KMS-11 (cell line): ENCODE data around the gene ATP6AP1.

Source experiments
- H2AFZ ChIP-seq: fragments of 200-600 bp; sonication (generic); 2 replicates; pipeline ENCODE4 v1.6.1; 2016; ENCODE audit warnings: antibody characterized with exemption, mixed run types, low read depth
- H3K27ac ChIP-seq: fragments of 200-600 bp; sonication (generic); 2 replicates; pipeline ENCODE4 v1.6.1; 2016; ENCODE audit warnings: mild to moderate bottlenecking, mixed run types
- H3K27me3 ChIP-seq: fragments of 200-600 bp; sonication (generic); 2 replicates; pipeline ENCODE4 v1.6.1; 2017; ENCODE audit warnings: mild to moderate bottlenecking, low read depth, mixed run types, moderate library complexity; ENCODE audit not compliant: insufficient read depth
- H3K36me3 ChIP-seq: fragments of 200-600 bp; sonication (generic); 2 replicates; pipeline ENCODE4 v1.6.1; 2017; ENCODE audit warnings: mild to moderate bottlenecking, mixed run types; ENCODE audit not compliant: insufficient read depth
- H3K4me1 ChIP-seq: fragments of 200-600 bp; sonication (generic); 2 replicates; pipeline ENCODE4 v1.6.1; 2016; ENCODE audit warnings: mild to moderate bottlenecking, low read depth, mixed run types; ENCODE audit not compliant: poor library complexity, severe bottlenecking
- H3K4me2 ChIP-seq: fragments of 200-600 bp; sonication (generic); 2 replicates; pipeline ENCODE4 v1.7.0; 2016; ENCODE audit warnings: mild to moderate bottlenecking, mixed run types
- H3K4me3 ChIP-seq: fragments of 200-600 bp; sonication (generic); IDR thresholded peaks from 2 replicates; pipeline ENCODE4 v1.6.1; 2017; ENCODE audit warnings: low read depth, low read length, mixed read lengths; ENCODE audit not compliant: insufficient read depth
- H3K79me2 ChIP-seq: fragments of 200-600 bp; sonication (generic); 2 replicates; pipeline ENCODE4 v1.6.1; 2016; ENCODE audit warnings: low read depth, mixed run types; ENCODE audit not compliant: insufficient read depth
- H3K9ac ChIP-seq: fragments of 200-600 bp; sonication (generic); 2 replicates; pipeline ENCODE4 v1.6.1; 2016; ENCODE audit warnings: mild to moderate bottlenecking, mixed run types
- H4K20me1 ChIP-seq: fragments of 200-600 bp; sonication (generic); 2 replicates; pipeline ENCODE4 v1.6.1; 2016; ENCODE audit warnings: mild to moderate bottlenecking, mixed run types; ENCODE audit not compliant: insufficient read depth
- TF ChIP-seq, protein P1 (sequence below): fragments of 200-600 bp; sonication (generic); conservative IDR thresholded peaks from 2 replicates; pipeline ENCODE4 v1.6.1; 2017; ENCODE audit warnings: low read depth, mild to moderate bottlenecking, antibody characterized with exemption, low read length, moderate library complexity, mixed read lengths

Gene ATP6AP1

DNA sequence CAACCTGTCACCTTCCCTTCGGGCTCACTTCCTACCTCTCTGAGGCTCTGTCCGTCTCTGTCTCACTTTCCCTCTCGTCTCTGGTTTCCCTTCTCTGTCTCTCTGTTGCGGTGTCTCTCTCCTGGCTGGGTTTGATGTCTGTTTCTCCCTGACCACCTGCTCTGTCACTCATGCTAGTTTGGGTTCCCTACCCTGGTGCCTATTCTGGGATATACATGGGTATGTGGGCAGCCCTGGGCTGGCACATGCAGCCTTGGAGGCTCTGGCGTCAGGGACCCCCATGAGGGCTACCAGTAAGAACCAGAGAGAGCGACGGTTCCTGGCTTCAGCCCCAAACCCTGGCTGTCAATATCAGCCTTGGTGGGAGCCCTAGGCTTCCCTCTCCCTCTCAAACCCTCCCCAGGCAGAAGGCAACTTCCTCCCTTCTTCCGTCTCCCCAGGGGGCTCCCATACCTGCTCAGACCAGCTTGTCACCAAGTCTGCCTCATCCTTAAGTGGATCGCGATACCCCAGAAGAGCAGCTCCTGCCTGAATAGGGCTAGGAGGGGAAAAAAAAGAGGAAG lies 19.7 kb upstream of the ATP6AP1 start:
- Histone ChIP-seq H4K20me1 (no peaks in the 10 kb centered on the region), H3K27me3 (no peaks in the 10 kb centered on the region), H3K27ac (no peak overlapping the region), H3K4me3 (no peak overlapping the region), H3K4me2 (no peak overlapping the region), H3K79me2 (no peaks in the 10 kb centered on the region), H3K36me3 (no peaks in the 10 kb centered on the region), H2AFZ (no peak overlapping the region), H3K4me1 (peaks cover 15% of the 10 kb centered on the region), H3K9ac (no peak overlapping the region)
- TF ChIP-seq, protein P1, sequence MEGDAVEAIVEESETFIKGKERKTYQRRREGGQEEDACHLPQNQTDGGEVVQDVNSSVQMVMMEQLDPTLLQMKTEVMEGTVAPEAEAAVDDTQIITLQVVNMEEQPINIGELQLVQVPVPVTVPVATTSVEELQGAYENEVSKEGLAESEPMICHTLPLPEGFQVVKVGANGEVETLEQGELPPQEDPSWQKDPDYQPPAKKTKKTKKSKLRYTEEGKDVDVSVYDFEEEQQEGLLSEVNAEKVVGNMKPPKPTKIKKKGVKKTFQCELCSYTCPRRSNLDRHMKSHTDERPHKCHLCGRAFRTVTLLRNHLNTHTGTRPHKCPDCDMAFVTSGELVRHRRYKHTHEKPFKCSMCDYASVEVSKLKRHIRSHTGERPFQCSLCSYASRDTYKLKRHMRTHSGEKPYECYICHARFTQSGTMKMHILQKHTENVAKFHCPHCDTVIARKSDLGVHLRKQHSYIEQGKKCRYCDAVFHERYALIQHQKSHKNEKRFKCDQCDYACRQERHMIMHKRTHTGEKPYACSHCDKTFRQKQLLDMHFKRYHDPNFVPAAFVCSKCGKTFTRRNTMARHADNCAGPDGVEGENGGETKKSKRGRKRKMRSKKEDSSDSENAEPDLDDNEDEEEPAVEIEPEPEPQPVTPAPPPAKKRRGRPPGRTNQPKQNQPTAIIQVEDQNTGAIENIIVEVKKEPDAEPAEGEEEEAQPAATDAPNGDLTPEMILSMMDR = no peak

GRCh38 chrX:154409222-154409871 lies 19.1 kb upstream of the ATP6AP1 start, which contains the start of gene DNASE1L1:
Gene DNASE1L1, minus strand, starts transcription at chrX:154409254. Its CDS starts 3,686 bp downstream, at chrX:154405568.
- H2AFZ ChIP-seq = no peak within 1 kb of the TSS
- TF ChIP-seq, protein P1 = no peak
- H3K4me3 ChIP-seq = no peak within 1 kb of the TSS
- no peaks in the 10 kb centered on the region for H4K20me1 ChIP-seq
- no peak within 1 kb of the TSS for H3K4me2 ChIP-seq
- no peaks in the 10 kb centered on the region for H3K79me2 ChIP-seq
- H3K36me3 ChIP-seq = no peaks in the 10 kb centered on the region
- peaks cover 15% of the 10 kb centered on the region for H3K4me1 ChIP-seq
- H3K27me3 ChIP-seq = no peaks in the 10 kb centered on the region
- no peak within 1 kb of the TSS for H3K27ac ChIP-seq
- H3K9ac ChIP-seq = no peak within 1 kb of the TSS

DNA sequence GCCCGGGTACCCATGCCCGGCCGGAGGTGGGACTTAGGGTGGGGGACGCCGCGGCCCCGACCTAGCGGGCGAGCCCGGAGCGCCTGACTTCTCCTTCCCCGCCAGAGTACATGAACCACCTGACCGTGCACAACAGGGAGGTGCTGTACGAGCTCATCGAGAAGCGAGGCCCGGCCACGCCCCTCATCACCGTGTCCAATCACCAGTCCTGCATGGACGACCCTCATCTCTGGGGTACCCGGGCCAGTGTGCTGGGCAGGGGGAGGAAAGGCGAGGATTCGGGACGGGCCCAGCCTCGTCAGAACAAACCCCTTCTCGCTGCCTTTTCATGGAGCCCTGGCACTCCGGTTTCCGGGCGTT lies 16.5 kb upstream of the ATP6AP1 start:
- TF ChIP-seq, protein P1 = no peak
- peaks cover 15% of the 10 kb centered on the region for H3K4me1 ChIP-seq
- H4K20me1 ChIP-seq = no peaks in the 10 kb centered on the region
- peak overlapping the region; percentile 76 for H2AFZ ChIP-seq
- peak overlapping the region; percentile 48 for H3K27ac ChIP-seq
- no peaks in the 10 kb centered on the region for H3K27me3 ChIP-seq
- H3K4me2 ChIP-seq = peak overlapping the region; percentile 55
- H3K9ac ChIP-seq = peak overlapping the region; percentile 70
- H3K4me3 ChIP-seq = no peak overlapping the region
- no peaks in the 10 kb centered on the region for H3K79me2 ChIP-seq
- no peaks in the 10 kb centered on the region for H3K36me3 ChIP-seq

DNA sequence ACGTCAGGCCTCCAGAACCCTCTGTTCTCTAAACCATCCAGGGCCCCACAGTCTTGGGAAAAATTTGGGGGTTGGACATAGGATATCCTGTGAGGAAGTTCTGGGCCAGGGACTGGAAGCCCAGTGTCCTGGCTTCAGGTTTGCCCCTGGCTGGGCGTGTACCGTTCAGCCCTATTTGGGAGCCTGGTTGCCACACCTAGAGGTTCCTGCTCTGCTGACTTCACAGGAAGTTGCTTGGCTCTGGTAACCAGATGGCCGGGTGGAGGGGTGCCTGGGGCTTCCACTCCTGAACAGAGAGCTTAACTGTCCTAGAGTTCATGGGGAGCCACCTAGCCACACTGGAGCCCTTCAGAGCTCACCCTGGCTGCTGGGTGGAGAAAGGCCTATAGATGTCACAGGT lies 16.0 kb upstream of the ATP6AP1 start:
- Histone ChIP-seq H3K27ac (peak overlapping the region; percentile 48), H3K27me3 (no peaks in the 10 kb centered on the region)

More for the DNA sequence above, 16.0 kb upstream of the ATP6AP1 start:
- H3K4me3 ChIP-seq = no peak overlapping the region
- peak overlapping the region; percentile 55 for H3K4me2 ChIP-seq
- peak overlapping the region; percentile 70 for H3K9ac ChIP-seq
- peak overlapping the region; percentile 76 for H2AFZ ChIP-seq
- H3K79me2 ChIP-seq = no peaks in the 10 kb centered on the region
- TF ChIP-seq, protein P1 = no peak
- peaks cover 15% of the 10 kb centered on the region for H3K4me1 ChIP-seq
- no peaks in the 10 kb centered on the region for H4K20me1 ChIP-seq
- H3K36me3 ChIP-seq = no peaks in the 10 kb centered on the region
